GM23248 (cell line): ENCODE measurements around the gene CDK8. TPM values are rescaled to one million over a fixed set of nuclear protein-coding genes. Genes with fewer than 3 reads are reported as not detected.
"Not testable (repeated sequence)": the region's sequence is repeated elsewhere in the genome, so short reads cannot be mapped to it uniquely, and the experiment has no call there.

ENCODE experiments used
- DNase-seq: peaks from one replicate; pipeline ENCODE4 v3.0.0-alpha.2; 2015
- H2AFZ ChIP-seq: fragments of 200-600 bp; sonication (generic); 2 replicates; pipeline ENCODE4 v1.6.1; 2016; ENCODE audit warnings: antibody characterized with exemption
- H3F3A ChIP-seq: fragments of 200-600 bp; sonication (generic); 2 replicates; pipeline ENCODE4 v1.6.1; 2016; ENCODE audit warnings: mild to moderate bottlenecking, antibody characterized with exemption, mixed run types; ENCODE audit not compliant: insufficient read depth
- H3K27ac ChIP-seq: fragments of 200-600 bp; sonication (generic); 2 replicates; pipeline ENCODE4 v1.5.1; 2016; ENCODE audit warnings: mild to moderate bottlenecking
- H3K27me3 ChIP-seq: fragments of 200-600 bp; sonication (generic); replicated peaks from 2 replicates; pipeline ENCODE4 v1.6.1; 2016; ENCODE audit warnings: mild to moderate bottlenecking; ENCODE audit not compliant: insufficient read depth
- H3K36me3 ChIP-seq: fragments of 200-600 bp; sonication (generic); 2 replicates; pipeline ENCODE4 v1.6.1; 2016; ENCODE audit warnings: low read depth, mild to moderate bottlenecking
- H3K4me1 ChIP-seq: fragments of 200-600 bp; sonication (generic); 2 replicates; pipeline ENCODE4 v1.6.1; 2016; ENCODE audit warnings: mild to moderate bottlenecking; ENCODE audit not compliant: insufficient read depth
- H3K4me2 ChIP-seq: fragments of 200-600 bp; sonication (generic); one replicate; pipeline ENCODE4 v1.6.1; 2016; ENCODE audit warnings: mild to moderate bottlenecking; ENCODE audit not compliant: unreplicated experiment
- H3K4me3 ChIP-seq: fragments of 200-600 bp; sonication (generic); 2 replicates; pipeline ENCODE4 v1.5.1; 2016; ENCODE audit warnings: mild to moderate bottlenecking
- H3K79me2 ChIP-seq: fragments of 200-600 bp; sonication (generic); 2 replicates; pipeline ENCODE4 v1.6.1; 2016; ENCODE audit warnings: mild to moderate bottlenecking; ENCODE audit not compliant: insufficient read depth
- H3K9ac ChIP-seq: fragments of 200-600 bp; sonication (generic); 2 replicates; pipeline ENCODE4 v1.6.1; 2016; ENCODE audit warnings: mild to moderate bottlenecking
- H3K9me2 ChIP-seq: fragments of 200-600 bp; sonication (generic); 2 replicates; pipeline ENCODE4 v1.6.1; 2016; ENCODE audit warnings: mixed run types, mild to moderate bottlenecking, moderate library complexity; ENCODE audit not compliant: insufficient read depth
- H3K9me3 ChIP-seq: fragments of 200-600 bp; sonication (generic); one replicate; pipeline ENCODE4 v1.6.1; 2017; ENCODE audit warnings: low read depth
- H4K20me1 ChIP-seq: fragments of 200-600 bp; sonication (generic); 2 replicates; pipeline ENCODE4 v1.6.0; 2016; ENCODE audit not compliant: insufficient read depth
- EZH2 ChIP-seq: fragments of 200-600 bp; sonication (generic); IDR thresholded peaks from 2 replicates; pipeline ENCODE4 v1.6.1; 2018; ENCODE audit warnings: antibody characterized with exemption, mild to moderate bottlenecking; ENCODE audit not compliant: insufficient read depth, poor library complexity, severe bottlenecking
- EZH2phosphoT487 ChIP-seq: fragments of 200-600 bp; sonication (generic); IDR thresholded peaks from 2 replicates; pipeline ENCODE4 v1.6.1; 2018; ENCODE audit warnings: antibody characterized with exemption, moderate library complexity, mild to moderate bottlenecking, low read depth; ENCODE audit not compliant: insufficient read depth
- WGBS, 2 experiments: methylation state at CpG; one replicate each; pipeline ENCODE4 v1.1.6; 2015 to 2017; ENCODE audit warnings: low lambda C conversion rate in 2 of 2, low coverage in 1 of 2; ENCODE audit errors: missing lambda C conversion rate in 2 of 2; 5-methylcytosine and 5-hydroxymethylcytosine counted together
- in situ Hi-C: fragments of 300-500 bp; cut with MboI; formaldehyde crosslinking; loops from 2 replicates; pipeline ENCODE4 v1.15.0; 2020
- polyA plus RNA-seq: library from polyadenylated mRNA; unstranded; fragments of >200 nt; fragmentation: Nextera tagmentation; extraction: Ambion mirVana; gene quantifications from 2 replicates; pipeline ENCODE4 v1.2.1, GENCODE V29; 2016
- total RNA-seq: library from RNA; depleted of rRNA; stranded (reverse); fragments of >200 nt; shearing (Covaris generic); gene quantifications from 2 replicates; pipeline ENCODE4 v1.2.3, GENCODE V29; 2014

CDK8 gene
- total and polyA plus RNA-seq, 2 experiments from 2014 or later: 5.1 to 11.9 TPM

DNA sequence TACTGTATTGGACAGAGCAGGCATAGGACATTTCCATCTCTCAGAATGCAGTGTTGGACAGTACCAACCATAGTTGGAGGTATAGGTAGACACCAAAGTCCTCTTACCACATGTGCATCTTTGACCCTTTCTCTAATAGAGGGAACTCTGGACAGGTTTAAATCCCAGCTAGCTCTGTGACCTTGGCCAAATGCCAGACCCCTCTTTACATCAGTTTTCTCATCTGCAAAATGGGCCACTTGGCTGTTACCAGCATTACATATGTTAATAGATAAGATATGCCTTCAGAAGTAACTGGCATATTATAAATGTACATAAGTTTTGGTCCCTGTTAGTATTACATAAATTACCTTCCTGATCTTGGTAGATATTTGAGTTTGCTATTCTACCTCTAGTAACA, 54.3 kb downstream of the CDK8 start:
- Histone ChIP-seq H2AFZ (no peak overlapping the region), H3K9ac (no peak overlapping the region), H3K4me2 (no peak overlapping the region), H3K9me2 (no peaks in the 10 kb centered on the region), H3K27me3 (no peaks in the 10 kb centered on the region), H3K79me2 (peaks cover 100% of the 10 kb centered on the region), H3F3A (no peaks in the 10 kb centered on the region), H3K36me3 (no peaks in the 10 kb centered on the region), H3K4me1 (peaks cover 7% of the 10 kb centered on the region; the same call in 1 of the 2 replicates), H3K4me3 (no peak overlapping the region), H4K20me1 (no peaks in the 10 kb centered on the region; the same call in 1 of the 2 replicates), H3K9me3 (no peaks in the 10 kb centered on the region), H3K27ac (no peak overlapping the region)
- TF ChIP-seq EZH2: no peak
- no peak for TF ChIP-seq EZH2phosphoT487
- DNase-seq: no peak
- in situ Hi-C loops: no loop called here

DNA sequence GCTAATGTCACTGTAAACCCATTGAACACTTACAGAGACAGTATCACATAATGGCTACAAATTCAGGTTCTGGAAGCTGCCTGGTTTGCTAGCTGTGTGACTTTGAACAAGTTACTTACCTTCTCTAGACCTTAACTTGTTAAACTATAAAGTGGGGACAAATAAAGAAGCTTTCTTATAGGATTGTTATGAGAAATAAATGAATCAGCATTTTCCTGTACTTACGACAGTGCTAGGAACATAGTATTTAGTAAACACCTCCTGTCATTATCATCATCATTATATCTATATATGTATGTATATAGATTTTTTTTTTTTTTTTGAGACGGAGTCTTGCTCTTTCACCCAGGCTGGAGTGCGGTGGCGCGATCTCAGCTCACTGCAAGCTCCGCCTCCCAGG, 54.9 kb downstream of the CDK8 start:
- no peak for DNase-seq
- 96 to 100% methylated on average over 6 of the region's 6 CpGs for WGBS, 2 experiments
- Histone ChIP-seq H3K36me3 (no peaks in the 10 kb centered on the region), H2AFZ (no peak overlapping the region), H3K4me1 (peaks cover 7% of the 10 kb centered on the region; the same call in 1 of the 2 replicates), H3K9me2 (no peaks in the 10 kb centered on the region), H3K27ac (no peak overlapping the region), H4K20me1 (no peaks in the 10 kb centered on the region; the same call in 1 of the 2 replicates), H3K27me3 (no peaks in the 10 kb centered on the region), H3K4me2 (no peak overlapping the region), H3F3A (no peaks in the 10 kb centered on the region), H3K9me3 (no peaks in the 10 kb centered on the region), H3K4me3 (no peak overlapping the region), H3K79me2 (peaks cover 100% of the 10 kb centered on the region), H3K9ac (no peak overlapping the region)
- in situ Hi-C loops: no loop called here
- no peak for TF ChIP-seq EZH2phosphoT487
- TF ChIP-seq EZH2: no peak

DNA sequence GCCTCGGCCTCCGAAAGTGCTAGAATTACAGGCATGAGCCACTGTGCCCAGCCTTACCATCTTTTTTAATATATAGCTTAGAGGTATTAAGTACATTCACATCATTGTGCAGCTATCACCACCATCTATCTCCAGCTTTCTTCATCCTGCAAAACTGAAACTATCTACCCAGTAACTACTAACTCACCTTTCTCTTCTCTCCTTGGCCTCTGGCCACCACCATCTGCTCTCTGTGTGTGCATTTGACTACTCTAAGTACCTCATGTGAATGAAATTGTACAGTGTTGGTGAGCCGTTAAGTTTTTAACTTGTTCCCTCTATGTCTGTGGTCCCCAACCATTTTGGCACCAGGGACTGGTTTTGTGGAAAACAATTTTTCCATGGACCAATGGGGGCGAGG, 56.1 kb downstream of the CDK8 start:
- no peaks in the 10 kb centered on the region for H3F3A ChIP-seq
- H3K4me2 ChIP-seq: no peak overlapping the region

DNA sequence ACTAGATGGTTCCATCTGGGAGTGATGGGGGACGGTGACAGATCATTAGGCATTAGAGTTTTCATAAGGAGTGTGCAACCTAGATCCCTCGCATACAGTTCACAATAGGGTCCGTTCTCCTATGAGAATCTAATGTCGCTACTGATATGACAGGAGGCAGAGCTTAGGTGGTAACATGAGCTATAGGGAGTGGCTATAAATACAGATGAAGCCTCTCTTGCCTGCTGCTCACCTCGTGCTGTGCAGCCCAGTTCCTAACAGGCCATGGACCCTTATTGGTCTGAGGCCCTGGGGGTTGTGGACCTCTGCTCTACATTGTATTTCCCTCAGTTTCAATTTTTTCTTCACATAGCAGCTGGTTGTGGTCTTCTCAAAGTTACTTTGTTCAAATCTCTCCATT, 56.5 kb downstream of the CDK8 start:
- no peak overlapping the region for H3K9ac ChIP-seq
- H3K4me3 ChIP-seq: no peak overlapping the region
- in situ Hi-C loops: no loop called here
- no peak overlapping the region for H2AFZ ChIP-seq
- WGBS, 2 experiments: 96 to 99% methylated on average over 5 of the region's 5 CpGs
- peaks cover 100% of the 10 kb centered on the region for H3K79me2 ChIP-seq
- no peaks in the 10 kb centered on the region for H3K9me3 ChIP-seq
- H3K27ac ChIP-seq: no peak overlapping the region
- no peak overlapping the region for H3K4me2 ChIP-seq
- no peak for DNase-seq
- H3K36me3 ChIP-seq: no peaks in the 10 kb centered on the region
- TF ChIP-seq EZH2 (no peak), EZH2phosphoT487 (no peak)
- H4K20me1 ChIP-seq: no peaks in the 10 kb centered on the region; the same call in 1 of the 2 replicates
- H3K4me1 ChIP-seq: peaks cover 2% of the 10 kb centered on the region; the same call in 1 of the 2 replicates
- no peaks in the 10 kb centered on the region for H3K27me3 ChIP-seq
- no peaks in the 10 kb centered on the region for H3F3A ChIP-seq
- H3K9me2 ChIP-seq: no peaks in the 10 kb centered on the region

More for the DNA sequence above, 56.1 kb downstream of the CDK8 start:
- no peak overlapping the region for H3K27ac ChIP-seq
- no peaks in the 10 kb centered on the region for H3K36me3 ChIP-seq
- WGBS, 2 experiments: 97% methylated on average over 4 of the region's 4 CpGs
- peaks cover 6% of the 10 kb centered on the region; the same call in 1 of the 2 replicates for H3K4me1 ChIP-seq
- H3K27me3 ChIP-seq: no peaks in the 10 kb centered on the region
- no peaks in the 10 kb centered on the region; the same call in 1 of the 2 replicates for H4K20me1 ChIP-seq
- peaks cover 100% of the 10 kb centered on the region for H3K79me2 ChIP-seq
- H2AFZ ChIP-seq: no peak overlapping the region
- H3K4me3 ChIP-seq: no peak overlapping the region
- DNase-seq: no peak
- no peak overlapping the region for H3K9ac ChIP-seq
- in situ Hi-C loops: no loop called here
- no peaks in the 10 kb centered on the region for H3K9me2 ChIP-seq
- H3K9me3 ChIP-seq: no peaks in the 10 kb centered on the region
- TF ChIP-seq EZH2phosphoT487 (no peak), EZH2 (no peak)

DNA sequence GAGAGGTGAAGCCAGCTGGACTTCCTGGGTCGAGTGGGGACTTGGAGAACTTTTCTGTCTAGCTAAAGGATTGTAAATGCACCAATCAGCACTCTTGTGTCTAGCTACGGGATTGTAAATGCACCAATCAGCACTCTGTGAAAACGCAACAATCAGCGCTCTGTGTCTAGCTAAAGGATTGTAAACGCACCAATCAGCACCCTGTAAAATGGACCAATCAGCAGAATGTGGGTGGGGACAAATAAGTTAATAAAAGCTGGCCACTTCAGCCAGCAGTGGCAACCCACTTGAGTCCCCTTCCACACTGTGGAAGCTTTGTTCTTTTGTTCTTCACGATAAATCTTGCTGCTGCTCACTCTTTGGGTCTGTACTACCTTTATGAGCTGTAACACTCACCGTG, 58.1 kb downstream of the CDK8 start:
- H3K27me3 ChIP-seq, in situ Hi-C loops, H2AFZ ChIP-seq, H4K20me1 ChIP-seq, H3F3A ChIP-seq, H3K9me3 ChIP-seq, H3K9ac ChIP-seq, H3K9me2 ChIP-seq, DNase-seq, H3K4me2 ChIP-seq, H3K4me1 ChIP-seq, H3K4me3 ChIP-seq, H3K27ac ChIP-seq, H3K36me3 ChIP-seq: not testable (repeated sequence)
- peaks cover 100% of the 10 kb centered on the region for H3K79me2 ChIP-seq
- 89 to 92% methylated on average over 7 of the region's 7 CpGs for WGBS, 2 experiments

DNA sequence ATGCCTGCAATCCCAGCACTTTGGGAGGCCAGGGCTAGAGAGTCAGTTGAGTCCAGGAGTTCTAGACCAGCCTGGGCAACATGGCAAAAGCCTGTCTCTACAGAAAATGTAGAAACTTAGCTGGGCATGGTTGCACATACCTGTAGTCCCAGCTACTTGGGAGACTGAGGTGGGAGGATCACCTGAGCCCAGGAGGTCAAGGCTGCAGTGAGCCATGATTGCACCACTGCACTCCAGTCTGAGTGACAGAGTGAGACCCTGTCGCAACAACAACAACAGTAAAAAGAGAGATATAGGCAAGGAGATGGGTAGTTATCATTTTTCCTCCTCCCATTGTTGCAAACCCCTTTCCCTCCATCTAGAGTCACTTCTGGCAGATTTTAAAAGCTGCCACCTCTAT, 62.2 kb downstream of the CDK8 start:
- H3K4me3 ChIP-seq, H3K4me1 ChIP-seq, H3K36me3 ChIP-seq, H2AFZ ChIP-seq, H4K20me1 ChIP-seq, H3F3A ChIP-seq, DNase-seq, in situ Hi-C loops, H3K4me2 ChIP-seq, H3K27me3 ChIP-seq, H3K9me3 ChIP-seq, H3K9me2 ChIP-seq, H3K9ac ChIP-seq, H3K27ac ChIP-seq: not testable (repeated sequence)
- H3K79me2 ChIP-seq: peaks cover 99% of the 10 kb centered on the region
- 92 to 100% methylated on average over 1 of the region's 1 CpG for WGBS, 2 experiments
